AG04449 (cell line): ENCODE results near the gene ZNF524.

Experiments used
- CTCF ChIA-PET: fragments of 350-600 bp; formaldehyde crosslinking; extraction: SDS; loops from one replicate; lab custom pipeline; 2021; ENCODE audit warnings: antibody characterized with exemption; lab: Yijun Ruan, JAX
- POLR2A ChIA-PET: fragments of 400-600, 350-600 bp; formaldehyde crosslinking; extraction: SDS; loops from one replicate; lab custom pipeline; 2020; ENCODE audit warnings: antibody characterized with exemption, inconsistent platforms; lab: Yijun Ruan, JAX
- DNase-seq: peaks from one replicate; pipeline ENCODE4 v3.0.0-alpha.2; 2010; ENCODE audit warnings: low read depth, low spot score
- H3K4me3 ChIP-seq: 2 replicates; pipeline ENCODE4 v1.5.1; 2011; ENCODE audit warnings: low read depth, mild to moderate bottlenecking, control low read depth, low read length
- TF ChIP-seq, protein P1 (sequence below): IDR thresholded peaks from one replicate; pipeline ENCODE4 v1.5.1; 2011; ENCODE audit warnings: mild to moderate bottlenecking, moderate library complexity, low read length, control low read depth, inconsistent platforms; ENCODE audit not compliant: insufficient read depth; ENCODE audit errors: missing control alignments

ZNF524 gene, protein sequence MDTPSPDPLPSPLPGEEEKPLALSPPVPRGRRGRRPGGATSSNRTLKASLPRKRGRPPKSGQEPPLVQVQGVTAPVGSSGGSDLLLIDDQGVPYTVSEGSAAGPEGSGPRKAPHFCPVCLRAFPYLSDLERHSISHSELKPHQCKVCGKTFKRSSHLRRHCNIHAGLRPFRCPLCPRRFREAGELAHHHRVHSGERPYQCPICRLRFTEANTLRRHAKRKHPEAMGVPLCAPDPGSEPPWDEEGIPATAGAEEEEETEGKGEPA

DNA sequence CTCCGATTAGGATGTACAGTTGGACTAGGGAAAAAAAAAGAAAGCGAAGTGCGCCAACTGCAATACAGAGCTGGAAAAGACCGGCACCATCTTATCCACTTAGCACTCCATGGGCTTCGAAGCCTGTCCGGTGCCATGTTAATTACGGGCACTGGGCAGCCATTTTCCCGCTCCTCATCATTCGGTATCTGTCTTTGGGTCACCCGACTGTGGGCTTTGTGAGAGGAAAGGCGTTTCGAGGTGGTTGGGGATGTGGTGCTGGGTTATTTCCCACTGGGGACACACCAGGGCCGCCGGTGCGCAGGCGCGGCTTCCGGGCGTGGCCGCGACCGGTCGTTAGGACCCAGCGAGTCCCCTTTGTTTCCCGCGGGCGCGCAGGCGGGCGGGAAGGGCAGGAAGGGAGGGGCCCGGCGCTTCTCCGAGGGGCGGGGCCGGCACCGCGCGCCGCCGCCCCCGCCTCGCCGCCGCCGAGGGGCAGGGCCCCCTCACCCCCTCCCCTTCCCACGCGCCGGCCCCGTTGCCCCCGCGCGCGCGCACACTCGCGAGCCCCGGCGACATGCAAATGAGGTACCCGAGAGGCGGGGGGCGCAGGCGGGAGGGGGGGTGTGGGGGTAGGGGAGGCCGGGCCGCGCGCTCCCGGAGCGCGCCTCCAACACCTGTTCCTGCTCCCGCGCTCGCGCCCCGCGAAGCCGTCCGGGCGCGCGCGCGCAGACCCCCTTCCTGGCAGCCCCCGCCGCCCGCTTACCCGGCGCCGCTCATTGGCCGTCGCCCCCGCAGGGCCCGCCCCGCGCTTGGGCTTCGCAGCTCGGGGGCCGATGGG is at the start of gene ZNF524:
TSS of gene ZNF524 (plus strand) at position 447 of the 820 bp plus-strand sequence. CDS start 1,825 bp downstream, outside the sequence.
- ChIA-PET POLR2A (interaction anchor here (0.7 to 1.6 kb wide), 9 partner anchors 14 to 211 kb away, joined by 3 to 6 read pairs (median 4); partner anchors contain the start of genes UBE2S and ZNF784), CTCF (interaction anchor here (2.9 kb wide), 1 partner anchor 84 kb away, joined by 15 read pairs; no protein-coding TSS in a partner anchor)
- DNase-seq = no peak
- H3K4me3 ChIP-seq = peak within 1 kb of the TSS; percentile 87
- TF ChIP-seq, protein P1, sequence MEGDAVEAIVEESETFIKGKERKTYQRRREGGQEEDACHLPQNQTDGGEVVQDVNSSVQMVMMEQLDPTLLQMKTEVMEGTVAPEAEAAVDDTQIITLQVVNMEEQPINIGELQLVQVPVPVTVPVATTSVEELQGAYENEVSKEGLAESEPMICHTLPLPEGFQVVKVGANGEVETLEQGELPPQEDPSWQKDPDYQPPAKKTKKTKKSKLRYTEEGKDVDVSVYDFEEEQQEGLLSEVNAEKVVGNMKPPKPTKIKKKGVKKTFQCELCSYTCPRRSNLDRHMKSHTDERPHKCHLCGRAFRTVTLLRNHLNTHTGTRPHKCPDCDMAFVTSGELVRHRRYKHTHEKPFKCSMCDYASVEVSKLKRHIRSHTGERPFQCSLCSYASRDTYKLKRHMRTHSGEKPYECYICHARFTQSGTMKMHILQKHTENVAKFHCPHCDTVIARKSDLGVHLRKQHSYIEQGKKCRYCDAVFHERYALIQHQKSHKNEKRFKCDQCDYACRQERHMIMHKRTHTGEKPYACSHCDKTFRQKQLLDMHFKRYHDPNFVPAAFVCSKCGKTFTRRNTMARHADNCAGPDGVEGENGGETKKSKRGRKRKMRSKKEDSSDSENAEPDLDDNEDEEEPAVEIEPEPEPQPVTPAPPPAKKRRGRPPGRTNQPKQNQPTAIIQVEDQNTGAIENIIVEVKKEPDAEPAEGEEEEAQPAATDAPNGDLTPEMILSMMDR = no peak

DNA sequence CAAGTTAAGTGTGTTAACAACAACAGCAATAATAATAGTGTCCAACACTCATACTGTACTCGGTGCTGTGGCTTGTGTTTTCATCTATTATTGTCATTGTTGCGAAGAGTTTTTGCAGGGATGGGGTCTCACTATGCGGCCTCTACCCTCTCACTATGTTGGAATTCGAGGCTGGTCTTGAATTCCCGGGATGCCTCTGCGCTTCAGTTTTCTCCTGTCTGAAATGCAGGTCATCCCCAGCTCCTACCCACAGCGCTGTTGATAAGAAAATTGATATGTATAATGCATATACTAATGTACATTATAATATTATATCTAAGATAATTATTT is 49.8 kb upstream of the ZNF524 start:
- H3K4me3 ChIP-seq = no peak overlapping the region; the same call in 1 of the 2 replicates
- CTCF ChIA-PET = no interaction called here
- DNase-seq = no peak
- TF ChIP-seq, protein P1 = no peak
- POLR2A ChIA-PET = interaction anchor here (0.7 to 1.3 kb wide), 3 partner anchors 24 to 50 kb away, joined by 3 to 5 read pairs (median 3); partner anchors contain the start of gene ZNF524

DNA sequence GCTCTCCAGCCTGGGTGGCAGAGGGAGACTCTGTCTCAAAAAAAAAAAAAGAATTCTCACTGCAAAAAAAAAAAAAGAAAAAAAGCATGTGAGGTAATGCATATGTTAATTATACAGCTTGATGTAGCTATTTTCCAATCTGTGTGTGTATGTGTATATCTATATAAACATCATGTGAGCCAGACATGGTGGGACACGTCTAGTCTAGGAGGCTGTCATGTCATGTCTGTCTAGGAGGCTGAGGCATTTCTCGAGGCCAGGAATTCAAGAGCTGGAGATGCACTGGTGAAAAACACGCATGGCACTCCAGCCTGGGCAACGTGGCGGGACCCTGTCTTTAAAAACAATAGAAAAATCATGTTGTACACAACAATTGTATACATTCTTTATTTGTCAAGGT is 47.9 kb upstream of the ZNF524 start:
- TF ChIP-seq, protein P1 = no peak
- DNase-seq = no peak
- CTCF ChIA-PET = interaction anchor here (0.8 to 1.3 kb wide), 2 partner anchors 13 to 33 kb away, joined by 3 to 4 read pairs; no protein-coding TSS in a partner anchor
- POLR2A ChIA-PET = interaction anchor here (0.8 to 1.7 kb wide), 2 partner anchors 26 to 47 kb away, joined by 3 to 4 read pairs; partner anchors contain the start of gene FIZ1
- H3K4me3 ChIP-seq = no peak overlapping the region

DNA sequence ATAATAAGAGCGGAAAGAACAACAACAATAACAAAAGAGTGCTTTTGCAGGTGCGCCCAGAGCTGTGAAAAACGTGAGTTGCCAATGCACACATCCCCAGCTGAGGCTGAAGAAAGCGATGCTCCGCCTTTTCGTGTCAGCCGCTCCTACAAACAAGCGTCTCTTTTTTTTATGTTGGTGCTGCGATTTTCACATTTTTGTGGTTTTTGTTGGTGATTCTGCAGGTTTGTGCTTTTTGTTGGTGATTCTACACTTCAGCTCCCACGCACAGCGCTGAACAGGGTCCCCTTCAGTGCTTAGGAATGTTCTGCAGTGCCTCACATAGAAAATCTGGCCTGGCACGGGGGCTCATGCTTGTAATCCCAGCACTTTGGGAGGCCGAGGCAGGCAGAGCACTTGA is 47.5 kb upstream of the ZNF524 start:
- POLR2A ChIA-PET = interaction anchor here (0.8 to 1.7 kb wide), 2 partner anchors 26 to 47 kb away, joined by 3 to 4 read pairs; partner anchors contain the start of gene FIZ1
- peak; percentile 92 for DNase-seq
- TF ChIP-seq, protein P1 = no peak
- no peak overlapping the region for H3K4me3 ChIP-seq
- CTCF ChIA-PET = interaction anchor here (0.8 to 1.3 kb wide), 2 partner anchors 13 to 32 kb away, joined by 3 to 4 read pairs; no protein-coding TSS in a partner anchor

DNA sequence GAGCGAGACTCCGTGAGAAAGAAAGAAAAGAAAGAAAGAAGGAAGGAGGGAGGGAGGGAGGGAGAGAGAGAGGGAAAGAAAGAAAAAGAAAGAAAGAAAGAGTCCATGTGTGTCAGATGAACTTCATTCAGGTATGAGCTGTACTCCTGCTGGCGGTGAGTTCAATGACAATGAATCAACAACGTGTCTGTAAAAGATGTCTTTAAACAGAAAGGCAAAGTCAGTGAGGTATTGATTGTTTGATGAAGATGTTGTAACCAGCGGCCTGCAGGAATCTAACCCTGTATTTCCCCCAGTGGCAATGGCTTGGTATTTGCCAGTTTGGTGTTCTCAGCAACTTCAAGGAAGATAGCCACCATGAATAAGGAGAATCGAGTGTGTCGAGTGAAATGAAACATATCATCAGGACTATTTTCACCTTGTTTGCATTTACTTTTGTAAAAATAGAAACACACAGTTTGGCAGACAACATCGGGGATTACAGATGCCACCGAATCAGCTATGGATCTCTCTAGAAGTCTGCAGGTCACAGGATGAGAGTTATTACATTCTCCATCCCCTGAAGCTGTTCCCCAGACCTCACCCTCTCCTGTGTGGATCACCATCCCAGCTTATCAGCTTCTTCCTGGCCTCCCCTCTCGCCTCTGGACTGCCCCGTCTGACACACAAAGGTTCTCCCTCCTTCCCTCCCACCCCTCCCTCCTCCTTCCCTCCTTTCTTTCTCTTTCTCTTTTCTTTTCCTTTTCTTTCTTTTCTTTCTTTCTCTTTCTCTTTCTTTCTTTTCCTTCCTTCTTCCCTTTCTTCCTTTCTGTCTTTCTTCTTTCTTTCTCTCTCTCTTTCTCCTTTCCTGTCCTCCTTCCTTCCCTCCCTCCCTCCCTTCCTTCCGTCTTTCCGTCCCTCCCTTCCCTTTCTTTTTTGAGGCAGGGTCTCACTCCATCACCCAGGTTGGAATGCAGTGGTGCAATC is 46.6 kb upstream of the ZNF524 start:
- H3K4me3 ChIP-seq = no peak overlapping the region
- ChIA-PET CTCF (interaction anchor here (0.8 to 1.1 kb wide), 4 partner anchors 20 to 86 kb away, joined by 3 to 5 read pairs (median 4); partner anchors contain the start of gene ZNF865), POLR2A (interaction anchor here (0.8 to 1.7 kb wide), 2 partner anchors 27 to 46 kb away, joined by 3 to 4 read pairs; partner anchors contain the start of gene FIZ1)
- TF ChIP-seq, protein P1 = no peak
- no peak for DNase-seq
